IPS-11a (cell line): ENCODE results near the gene LCNL1.
"Not testable (repeated sequence)": the region's sequence is repeated elsewhere in the genome, so short reads cannot be mapped to it uniquely, and the experiment has no call there.

Experiments
- H3K4me3 ChIP-seq: one replicate; pipeline ENCODE4 v1.5.1; 2013; ENCODE audit warnings: low read depth, low read length, control low read depth

The LCNL1 gene

DNA sequence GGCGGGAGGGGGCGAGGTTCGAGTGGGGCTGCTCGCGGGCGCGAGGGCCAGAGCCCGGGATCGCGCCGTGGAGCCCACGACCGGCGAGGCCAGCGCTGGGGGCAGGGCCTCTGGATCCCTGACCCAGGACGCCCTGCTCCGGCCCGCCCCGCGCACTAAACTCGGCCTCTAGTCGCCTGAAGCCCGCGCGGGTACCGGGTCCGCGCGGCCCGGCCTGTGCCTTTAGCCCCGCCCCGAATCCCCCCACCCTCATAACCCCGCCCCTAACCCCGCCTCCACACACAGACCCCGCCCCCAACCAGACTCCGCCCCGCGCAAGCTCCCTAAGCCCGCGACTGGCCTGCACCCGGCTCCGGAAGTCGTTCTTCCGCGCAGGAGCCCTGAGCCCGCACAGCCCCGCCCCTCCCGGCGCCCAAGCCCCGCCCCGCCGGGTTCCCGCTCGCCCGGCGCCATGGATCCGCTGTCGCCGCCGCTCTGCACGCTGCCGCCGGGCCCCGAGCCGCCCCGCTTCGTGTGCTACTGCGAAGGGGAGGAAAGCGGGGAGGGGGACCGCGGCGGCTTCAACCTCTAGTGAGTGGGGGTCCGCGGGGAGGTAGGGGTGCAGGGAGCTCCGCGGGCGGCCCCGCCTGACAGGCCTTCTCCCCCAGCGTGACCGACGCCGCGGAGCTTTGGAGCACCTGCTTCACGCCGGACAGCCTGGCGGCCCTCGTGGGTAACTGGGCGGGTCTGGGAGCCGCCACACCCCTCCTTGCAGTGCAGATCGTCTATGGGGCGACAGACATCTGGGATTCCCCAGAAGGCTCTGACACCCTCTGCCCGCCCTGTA lies 9.4 kb downstream of the LCNL1 start, which contains the start of gene PAXX:
TSS of gene PAXX (plus strand) at position 430 of the 826 bp plus-strand sequence. CDS start at position 452, 22 bp downstream.
- peak within 1 kb of the TSS; percentile 69 for H3K4me3 ChIP-seq

DNA sequence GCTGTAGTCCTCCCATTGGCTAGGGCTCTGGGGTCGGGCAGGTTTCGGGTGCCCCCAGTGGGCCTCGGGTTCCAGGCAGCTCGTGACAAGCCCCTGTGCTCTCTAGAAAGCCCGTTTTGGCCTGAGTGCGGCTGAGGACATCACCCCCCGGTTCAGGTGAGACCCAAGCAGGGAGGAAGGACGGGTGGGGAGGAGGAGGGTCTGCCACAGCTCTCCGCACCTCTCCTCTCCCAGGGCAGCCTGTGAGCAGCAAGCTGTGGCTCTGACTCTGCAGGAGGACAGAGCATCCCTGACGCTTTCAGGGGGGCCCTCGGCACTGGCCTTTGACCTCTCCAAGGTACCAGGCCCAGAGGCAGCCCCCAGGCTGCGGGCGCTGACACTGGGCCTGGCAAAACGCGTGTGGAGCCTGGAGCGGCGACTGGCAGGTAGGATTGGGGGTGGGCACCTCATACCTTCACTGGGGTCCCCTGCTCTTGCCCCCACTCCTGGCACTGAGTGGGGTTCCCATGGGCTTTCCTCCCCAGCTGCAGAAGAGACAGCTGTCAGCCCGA lies 10.1 kb downstream of the LCNL1 start:
- peak overlapping the region; percentile 69 for H3K4me3 ChIP-seq

DNA sequence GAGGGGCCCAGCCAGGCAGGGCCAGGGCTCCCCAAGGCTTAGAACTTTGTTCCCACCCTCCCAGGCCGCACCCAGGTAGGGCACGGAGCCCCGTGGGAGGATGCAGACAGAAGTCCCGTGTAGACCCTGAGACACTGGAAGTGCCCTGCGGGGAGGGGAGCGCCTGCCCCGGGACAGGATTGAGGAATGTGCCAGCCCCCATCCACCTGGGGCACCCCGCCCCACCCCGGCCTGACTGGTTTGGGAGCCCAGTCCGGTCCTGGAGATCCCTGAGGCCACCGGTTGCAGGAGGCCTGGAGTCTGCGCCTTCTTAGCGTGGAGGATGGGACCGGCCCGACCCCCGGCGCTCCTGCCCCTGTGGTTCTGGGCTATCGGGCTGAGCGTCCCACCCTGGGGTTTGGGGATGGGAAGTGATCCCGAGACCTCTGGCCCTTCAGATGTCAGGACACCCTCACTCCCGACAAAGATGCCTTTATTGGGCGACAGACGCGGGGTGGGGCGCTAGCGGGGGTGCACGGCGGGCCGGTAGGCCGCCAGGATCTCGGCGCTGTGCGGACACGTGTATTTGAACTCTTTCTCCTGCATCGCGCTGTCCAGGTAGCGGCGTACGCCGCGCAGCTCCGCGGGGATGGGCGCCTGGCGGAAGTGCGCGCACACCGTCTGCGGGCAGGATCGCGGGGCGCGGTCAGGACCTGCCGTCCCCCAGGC lies 11.5 kb downstream of the LCNL1 start:
- no peak overlapping the region for H3K4me3 ChIP-seq

DNA sequence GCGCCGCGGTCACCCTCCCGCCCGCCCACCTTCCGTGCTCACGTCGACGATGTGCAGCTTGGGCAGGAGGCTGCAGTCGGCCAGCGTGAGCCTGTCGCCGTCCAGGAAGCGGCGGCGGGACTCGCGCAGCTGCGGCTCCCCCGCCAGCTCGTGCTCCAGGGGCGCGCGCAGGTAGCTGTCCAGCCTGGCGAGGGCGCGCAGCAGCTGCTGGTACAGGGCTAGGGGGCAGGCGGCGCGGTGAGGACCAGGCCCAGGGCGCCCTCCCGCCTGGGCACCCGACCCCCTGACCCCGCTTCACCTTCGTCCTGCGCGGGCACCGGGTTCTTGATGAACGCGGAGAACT lies 12.1 kb downstream of the LCNL1 start:
- H3K4me3 ChIP-seq = no peak overlapping the region

DNA sequence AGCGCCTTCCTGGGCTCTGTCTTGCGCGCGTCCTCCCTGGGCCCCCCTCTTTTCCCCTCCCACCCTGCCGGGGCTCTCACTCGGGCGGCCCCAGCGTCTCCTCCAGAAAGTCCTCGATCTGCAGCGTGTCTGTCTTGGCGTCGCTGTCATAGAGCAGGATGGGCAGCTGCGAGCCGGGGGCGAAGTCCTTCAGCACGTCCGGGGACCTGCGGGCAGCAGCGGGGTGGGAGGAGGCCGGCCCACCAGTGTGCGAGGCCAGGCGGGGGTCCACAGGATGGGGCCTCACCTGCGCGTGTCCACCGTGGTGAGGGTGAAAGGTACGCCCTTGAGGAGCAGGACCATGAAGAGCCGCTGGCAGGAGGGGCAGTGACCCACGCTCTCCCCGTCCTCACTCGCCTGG lies 12.6 kb downstream of the LCNL1 start:
- H3K4me3 ChIP-seq = no peak overlapping the region

DNA sequence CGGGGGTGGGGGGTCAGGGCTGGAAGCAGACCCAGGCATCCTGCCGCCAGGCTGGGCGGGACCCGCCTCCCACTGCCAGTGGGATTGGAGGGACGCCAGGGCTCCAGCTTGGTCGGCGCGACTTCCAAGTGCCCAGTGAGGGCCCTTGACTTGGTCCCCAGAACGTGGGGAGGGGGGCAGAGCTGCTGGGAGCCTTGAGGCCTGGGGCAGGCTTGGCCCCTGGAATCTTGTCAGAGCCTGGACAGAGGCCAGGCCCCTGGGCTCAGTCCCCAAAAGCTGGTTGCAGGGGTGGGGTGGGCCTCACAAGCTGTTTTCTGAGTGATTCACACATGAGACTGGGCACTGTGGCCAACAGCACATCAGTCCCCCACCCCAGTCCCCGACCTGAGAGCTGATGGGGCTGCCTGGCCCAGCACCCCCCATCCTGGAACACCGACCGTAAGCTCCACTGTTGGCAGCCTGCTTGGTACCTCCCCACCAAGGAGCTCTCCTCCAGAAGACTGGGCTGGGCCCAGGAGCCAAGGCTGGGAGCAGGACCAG lies 13.0 kb downstream of the LCNL1 start:
- no peak overlapping the region for H3K4me3 ChIP-seq

DNA sequence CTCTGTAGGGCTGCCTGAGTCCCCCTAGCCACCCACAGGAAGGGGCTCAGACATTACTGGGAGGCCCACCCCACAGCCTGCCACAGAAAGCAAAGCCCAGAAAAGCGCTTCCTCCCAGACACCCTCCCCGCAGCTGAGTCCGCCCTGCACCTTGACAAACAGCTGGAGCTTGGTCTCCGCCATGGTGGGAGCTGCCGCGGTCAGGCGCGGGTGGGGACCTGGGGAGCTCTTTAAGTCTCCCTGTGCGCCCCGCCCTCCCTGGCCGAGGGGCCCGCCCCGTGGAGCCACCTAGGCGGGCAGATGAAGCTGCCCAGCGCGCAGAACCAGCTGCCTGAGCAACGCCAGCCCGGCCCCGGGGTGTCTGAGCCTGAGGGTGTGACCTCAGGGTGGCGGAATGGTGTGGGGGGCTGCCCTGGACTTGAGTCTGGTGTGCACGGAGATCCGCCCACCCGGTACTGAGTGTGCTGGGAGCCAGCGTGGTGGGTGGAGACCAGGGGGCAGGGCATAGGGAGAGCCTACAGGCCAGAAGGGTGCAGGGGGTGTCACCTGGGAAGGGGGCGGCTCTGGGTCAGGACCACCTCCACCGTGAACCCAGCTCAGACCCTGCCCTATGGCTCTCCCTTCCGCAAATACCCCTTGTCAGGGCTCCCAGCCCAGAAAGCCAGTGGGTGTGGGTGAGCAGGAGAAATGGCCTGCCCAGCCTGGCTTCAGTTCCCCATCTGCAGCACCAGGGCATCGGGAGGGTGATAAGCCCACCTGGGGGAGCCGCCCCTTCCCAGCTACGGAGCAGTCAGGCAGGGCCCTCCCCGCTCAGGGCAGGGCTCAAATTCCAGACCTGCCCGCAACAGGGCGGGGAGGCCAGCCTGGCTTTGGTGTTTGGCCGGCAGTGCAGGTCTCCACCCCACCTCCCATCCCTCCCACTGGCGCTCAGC lies 13.8 kb downstream of the LCNL1 start, which contains the start of gene CLIC3:
TSS of gene CLIC3 (minus strand) at position 208 of the 932 bp plus-strand sequence. CDS start at position 183, 25 bp downstream.
- H3K4me3 ChIP-seq = no peak within 1 kb of the TSS

DNA sequence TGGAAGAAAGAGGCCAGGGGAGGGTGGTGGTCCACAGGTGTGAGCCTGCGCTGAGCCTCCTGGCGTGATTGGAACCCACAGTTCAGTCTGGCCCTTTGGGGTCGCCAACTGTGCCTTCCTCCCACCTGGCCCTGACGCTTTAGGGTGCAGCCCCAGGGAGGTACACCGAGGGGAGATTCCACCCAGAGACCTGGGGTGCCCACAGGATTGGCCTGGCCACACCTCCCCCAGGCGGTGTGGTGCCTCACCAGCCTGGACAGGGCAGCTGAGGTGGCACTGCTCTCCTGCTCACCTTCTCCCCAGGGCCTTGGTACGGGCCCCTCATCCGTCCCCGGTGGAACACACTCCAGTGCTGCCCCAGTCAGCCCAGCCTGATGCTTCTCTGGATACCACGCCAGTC lies 14.6 kb downstream of the LCNL1 start:
- H3K4me3 ChIP-seq = no peak overlapping the region

DNA sequence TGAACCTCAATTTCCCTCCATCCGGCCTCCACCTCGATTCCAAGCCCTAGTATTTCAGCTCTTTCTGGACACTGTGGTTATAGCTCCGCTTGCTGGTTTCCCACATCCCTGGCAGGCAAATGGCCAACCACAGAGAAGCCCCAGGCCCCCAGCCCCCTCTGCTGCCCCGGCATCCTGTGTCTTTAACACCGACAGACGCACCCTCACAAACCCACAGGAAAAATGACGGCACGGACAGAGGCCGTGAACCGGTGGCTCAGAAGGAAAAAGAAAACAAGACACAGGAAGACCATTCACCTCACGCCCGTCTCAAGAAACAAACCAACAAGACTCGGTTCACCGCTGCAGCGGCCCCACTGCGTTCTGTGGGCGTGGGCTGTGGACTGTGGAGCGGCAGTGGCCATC lies 15.0 kb downstream of the LCNL1 start:
- H3K4me3 ChIP-seq = no peak overlapping the region

DNA sequence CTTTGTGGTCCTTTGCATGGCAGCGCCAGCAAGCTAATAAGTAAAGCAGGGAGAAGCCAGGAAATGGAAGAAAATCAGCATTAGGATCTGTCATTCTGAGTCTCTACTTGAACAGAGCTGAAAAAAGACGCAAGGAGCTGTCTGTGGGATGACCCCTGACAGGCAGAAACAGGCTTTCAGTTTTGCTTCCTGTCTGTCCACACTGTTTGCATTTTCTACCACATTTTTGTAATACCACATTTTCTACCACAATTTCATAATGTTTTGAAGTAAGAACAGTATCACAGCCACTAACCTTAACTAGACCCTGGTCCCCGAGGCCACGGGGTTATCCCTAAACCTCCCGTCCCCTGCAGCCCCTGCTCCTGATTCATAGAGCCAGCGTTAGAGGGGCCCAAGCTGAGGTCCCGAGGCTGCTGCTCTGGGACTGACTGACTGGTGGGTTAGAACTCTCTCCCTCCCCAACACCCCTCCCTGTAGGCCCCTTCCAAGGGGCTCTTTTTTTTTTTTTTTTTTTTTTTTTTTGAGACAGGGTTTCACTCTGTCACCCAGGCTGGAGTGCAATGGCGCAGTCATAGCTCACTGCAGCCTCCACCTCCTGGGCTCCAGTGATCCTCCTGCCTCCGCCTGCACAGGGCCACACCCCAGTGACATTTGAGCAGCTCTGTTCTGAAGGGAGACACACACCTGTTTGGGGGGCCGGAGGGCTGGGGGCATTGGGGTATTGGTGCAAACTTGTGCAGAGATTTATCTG lies 17.6 kb downstream of the LCNL1 start:
- H3K4me3 ChIP-seq = no peak overlapping the region

DNA sequence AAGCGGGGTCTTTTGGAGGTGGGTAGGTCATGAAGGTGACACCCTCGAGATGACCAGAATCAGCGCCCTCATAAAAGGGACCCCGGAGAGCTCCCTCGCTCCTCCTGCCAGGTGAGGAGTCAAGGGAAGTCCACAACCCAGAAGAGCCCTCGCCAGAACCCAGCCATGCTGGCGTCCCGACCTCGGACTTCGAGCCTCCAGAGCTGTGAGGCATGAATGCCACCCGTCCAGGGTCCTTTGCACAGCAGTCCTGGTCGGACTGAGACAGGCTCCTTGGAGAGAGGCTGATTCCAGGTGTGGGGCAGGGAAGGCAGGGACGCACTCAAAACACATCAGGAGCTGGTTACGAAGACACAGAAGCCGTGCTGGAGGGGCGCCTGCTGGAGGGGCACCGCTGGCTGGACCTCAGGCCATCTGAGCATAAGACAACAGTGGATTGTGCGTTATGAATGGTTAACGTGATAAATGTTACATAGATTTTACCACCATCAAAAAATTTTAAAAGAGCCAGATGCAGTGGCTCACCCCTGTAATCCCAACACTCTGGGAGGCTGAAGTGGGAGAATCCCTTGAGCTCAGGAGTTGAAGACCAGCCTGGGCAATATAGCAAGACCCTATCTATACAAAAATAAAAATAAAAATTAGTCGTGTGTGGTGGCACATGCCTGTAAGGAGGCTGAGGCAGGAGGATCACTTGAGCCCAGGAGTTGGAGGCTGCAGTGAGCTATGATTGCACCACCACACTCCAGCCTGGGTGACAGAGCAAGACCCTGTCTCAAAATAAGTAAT lies 19.3 kb downstream of the LCNL1 start:
- no peak overlapping the region for H3K4me3 ChIP-seq

DNA sequence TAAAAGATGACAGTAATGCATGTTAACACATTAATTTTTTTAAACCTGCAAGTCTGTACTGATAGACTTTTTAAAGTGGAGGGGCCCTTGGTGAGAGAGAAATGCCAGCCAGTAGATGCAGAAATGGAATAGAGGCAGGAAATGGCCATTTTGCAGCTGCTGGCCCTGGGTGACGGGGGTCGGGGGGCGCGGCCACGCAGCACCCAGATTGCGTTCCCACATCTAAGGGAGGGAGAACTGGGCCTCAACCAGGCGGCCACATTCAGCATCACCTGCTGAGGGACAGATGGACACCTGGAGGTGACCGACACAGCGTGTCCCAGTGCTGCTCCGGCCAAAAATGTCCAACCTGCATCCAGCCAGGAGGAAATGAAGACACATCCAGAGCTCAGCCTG lies 19.9 kb downstream of the LCNL1 start:
- no peak overlapping the region for H3K4me3 ChIP-seq

DNA sequence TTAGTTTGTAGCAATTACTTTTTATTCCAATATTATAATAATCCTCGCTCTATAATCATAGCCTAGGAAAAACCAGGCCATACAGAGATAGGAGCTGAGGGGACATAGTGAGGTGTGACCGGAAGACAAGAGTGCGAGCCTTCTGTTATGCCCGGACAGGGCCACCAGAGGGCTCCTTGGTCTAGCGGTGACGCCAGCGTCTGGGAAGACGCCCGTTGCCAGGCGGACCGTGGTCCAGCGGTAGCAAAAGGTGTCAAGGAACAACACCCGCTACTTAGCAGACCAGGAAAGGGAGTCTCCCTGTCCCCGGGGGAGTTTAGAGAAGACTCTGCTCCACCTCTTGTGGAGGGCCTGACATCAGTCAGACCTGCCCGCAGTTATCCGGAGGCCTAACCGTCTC lies 21.5 kb downstream of the LCNL1 start:
- H3K4me3 ChIP-seq = not testable (repeated sequence)

DNA sequence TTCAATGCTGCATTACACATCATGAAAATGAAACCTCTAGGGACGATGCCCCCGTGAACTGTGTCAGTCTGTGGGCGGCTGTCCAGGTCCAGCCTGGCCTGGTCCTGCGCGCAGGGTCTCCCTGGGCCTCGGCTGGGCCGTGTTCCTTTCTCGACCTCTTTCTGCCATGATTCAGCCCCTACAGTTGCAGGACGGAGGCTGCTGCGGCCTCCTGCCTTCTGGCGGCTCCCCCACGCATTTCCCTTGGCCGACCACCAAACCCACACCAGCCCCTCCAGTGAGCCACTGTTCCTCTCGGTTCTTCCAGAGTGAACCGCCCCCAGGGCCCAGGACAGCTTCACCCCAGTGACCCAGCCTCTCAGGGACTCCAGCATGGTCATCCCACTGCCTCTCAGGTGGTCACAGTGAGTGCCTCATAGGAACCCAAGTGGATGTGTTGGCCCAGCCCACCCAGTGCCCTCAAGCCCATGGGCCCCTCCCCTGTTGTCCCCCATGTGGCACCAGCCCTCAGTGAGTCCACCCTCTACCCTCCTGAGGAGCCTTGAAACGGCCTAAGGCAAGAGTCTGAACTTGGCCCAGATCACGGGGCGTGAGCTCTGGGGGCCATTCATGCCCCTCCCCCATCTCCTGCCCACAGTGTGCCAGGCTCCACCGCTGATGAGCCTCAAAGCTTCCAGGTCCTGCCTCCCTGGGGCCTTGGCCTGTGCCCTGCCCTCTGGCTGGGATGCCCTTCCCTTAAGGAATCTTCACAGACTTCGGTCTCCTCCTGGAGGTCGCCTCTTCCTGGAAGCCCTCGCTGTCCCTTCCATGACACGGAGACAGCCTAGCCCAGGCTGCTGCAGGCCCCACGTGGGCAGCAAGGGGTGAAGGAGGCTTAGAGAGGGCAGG lies 23.6 kb downstream of the LCNL1 start:
- H3K4me3 ChIP-seq = no peak overlapping the region

DNA sequence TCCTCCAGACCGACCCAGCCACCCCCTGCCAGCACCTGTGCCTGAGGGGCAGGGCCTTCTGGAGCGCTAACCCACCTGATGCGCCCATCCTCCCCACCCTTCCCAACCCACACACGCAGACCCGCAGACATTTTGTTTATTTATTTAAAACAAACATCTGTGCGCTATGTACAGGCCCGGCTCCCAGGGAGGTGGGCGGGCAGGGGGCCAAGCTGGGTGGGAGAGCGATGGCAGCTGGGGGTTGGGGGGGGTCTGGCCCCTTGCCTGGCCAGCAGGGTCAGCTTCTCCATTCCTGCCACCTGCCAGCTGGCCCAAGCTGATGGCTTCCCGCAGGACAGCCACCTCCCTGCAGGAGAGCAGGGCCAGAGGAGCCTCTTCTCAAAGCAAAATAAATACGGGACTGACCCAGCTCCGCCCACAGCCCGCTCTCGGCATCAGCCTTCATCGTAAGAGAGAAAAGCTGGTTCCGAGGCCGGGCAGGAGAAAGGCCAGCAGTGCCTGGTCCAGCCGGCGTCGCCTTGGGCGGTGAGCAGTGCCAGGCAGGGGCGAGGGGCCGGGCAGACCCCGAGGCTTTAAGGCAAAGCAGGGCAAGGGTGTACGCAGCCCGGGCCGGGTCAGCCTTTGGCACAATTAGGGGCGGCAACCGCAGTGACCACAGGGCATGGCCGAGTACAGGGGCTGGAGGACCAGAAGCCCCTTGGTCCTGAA lies 24.5 kb downstream of the LCNL1 start:
- no peak overlapping the region for H3K4me3 ChIP-seq

DNA sequence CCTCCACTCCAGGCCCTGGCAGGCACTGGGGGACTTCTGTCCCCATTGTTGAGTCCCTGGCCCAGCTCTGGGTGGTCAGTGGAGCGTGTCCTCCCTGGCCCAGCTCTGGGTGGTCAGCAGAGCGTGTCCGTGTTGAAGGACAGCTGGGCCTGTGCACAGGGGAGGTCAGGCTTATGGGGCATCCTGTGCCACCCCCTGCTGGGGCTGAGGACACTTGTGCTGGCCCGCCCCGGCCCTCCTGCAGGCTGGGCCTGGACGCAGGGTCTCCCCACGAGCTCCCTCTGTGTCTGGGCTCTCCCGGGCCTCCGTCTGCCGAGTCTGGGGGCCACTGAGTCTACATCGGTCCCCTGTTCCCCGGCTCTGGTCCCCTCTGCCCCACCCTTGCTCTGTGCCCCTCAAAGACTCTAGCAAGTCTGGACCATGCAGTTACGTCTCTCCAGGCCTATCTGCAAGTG lies 25.1 kb downstream of the LCNL1 start:
- H3K4me3 ChIP-seq = no peak overlapping the region

DNA sequence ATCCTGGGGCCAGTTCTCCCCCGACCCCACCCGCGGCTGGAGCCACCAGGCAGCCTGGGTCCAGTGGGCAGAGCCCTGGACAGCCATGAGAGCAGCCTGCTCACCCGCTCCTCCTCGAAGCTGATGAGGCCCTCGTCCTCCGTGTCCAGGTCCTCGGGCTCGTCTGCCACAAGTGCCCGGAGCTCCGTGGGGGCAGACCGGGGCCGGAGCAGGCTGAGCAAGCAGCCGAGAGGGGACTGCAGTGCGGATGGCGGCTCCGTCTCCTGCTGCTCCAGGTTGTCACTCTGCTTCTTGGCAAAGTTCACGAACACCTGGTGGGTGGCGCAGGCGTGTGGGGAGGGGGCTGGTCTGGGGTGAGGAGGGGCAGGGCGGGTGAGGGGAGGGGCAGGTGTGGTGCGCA lies 25.5 kb downstream of the LCNL1 start:
- H3K4me3 ChIP-seq = no peak overlapping the region
